Natural killer cell (primary cell): Measurements from ENCODE around the gene RAPGEF5. TPM values are rescaled to one million over a fixed set of nuclear protein-coding genes. Genes with fewer than 3 reads are reported as not detected.

Source experiments
- ATAC-seq, 3 donors: fragments of 150-1000 bp in 2 of 3; fragments of 200-7000 bp in 1 of 3; cut with Tn5 transposase; 1 replicate in 1 of 3; 2 replicates in 2 of 3; pipeline ENCODE4 v1.10.0; 2021; ENCODE audit warnings: mild to moderate bottlenecking in 2 of 3, moderate library complexity in 2 of 3
- DNase-seq, 2 donors: peaks; one replicate each; pipeline versions ENCODE4 v3.0.0 to v3.0.0-alpha.2; 2013 to 2021; ENCODE audit warnings: mixed read lengths in 1 of 2
- H3K27ac ChIP-seq: one replicate; pipeline ENCODE4 v1.5.1; 2013; ENCODE audit warnings: mild to moderate bottlenecking, low read length
- H3K27me3 ChIP-seq: one replicate; pipeline ENCODE4 v1.6.1; 2013; ENCODE audit warnings: low read length; ENCODE audit not compliant: control insufficient read depth, insufficient read depth
- H3K36me3 ChIP-seq: one replicate; pipeline ENCODE4 v1.6.1; 2013; ENCODE audit warnings: low read length; ENCODE audit not compliant: control insufficient read depth, insufficient read depth
- H3K4me1 ChIP-seq: one replicate; pipeline ENCODE4 v1.6.1; 2013; ENCODE audit warnings: low read length; ENCODE audit not compliant: control insufficient read depth, insufficient read depth
- H3K4me3 ChIP-seq: one replicate; pipeline ENCODE4 v1.5.1; 2013; ENCODE audit warnings: low read length
- H3K9me3 ChIP-seq: one replicate; pipeline ENCODE4 v1.6.1; 2013; ENCODE audit warnings: low read length; ENCODE audit not compliant: control insufficient read depth, insufficient read depth
- H3K27ac Mint-ChIP-seq, 2 donors: one replicate each; pipeline ENCODE4 v1.8.0; 2022; ENCODE audit warnings: mild to moderate bottlenecking in 2 of 2, mixed read lengths in 2 of 2, moderate library complexity in 1 of 2
- H3K27me3 Mint-ChIP-seq, 2 donors: one replicate each; pipeline ENCODE4 v1.8.0; 2022; ENCODE audit warnings: low read depth in 2 of 2, mixed read lengths in 2 of 2
- H3K36me3 Mint-ChIP-seq: one replicate; pipeline ENCODE4 v1.8.0; 2022; ENCODE audit warnings: mixed read lengths
- H3K4me1 Mint-ChIP-seq, 2 donors: one replicate each; pipeline ENCODE4 v1.8.0; 2022; ENCODE audit warnings: mixed read lengths in 2 of 2
- H3K4me3 Mint-ChIP-seq: one replicate; pipeline ENCODE4 v1.8.0; 2022; ENCODE audit warnings: mild to moderate bottlenecking, moderate library complexity, mixed read lengths
- H3K9me3 Mint-ChIP-seq, 2 donors: one replicate each; pipeline ENCODE4 v1.8.0; 2022; ENCODE audit warnings: mixed read lengths in 2 of 2
- WGBS: methylation state at CpG from one replicate; pipeline ENCODE4 v1.1.7; 2013; ENCODE audit warnings: missing lambda C conversion rate; ENCODE audit not compliant: insufficient coverage; 5-methylcytosine and 5-hydroxymethylcytosine counted together
- intact Hi-C: fragments of 100-400 bp; cut with micrococcal nuclease; formaldehyde crosslinking; loops from one replicate; pipeline ENCODE4 v1.14.2; 2022
- total RNA-seq, 4 donors: library from RNA; stranded (reverse); fragments of 120-200 nt in 1 of 4; gene quantifications; one replicate each; pipeline versions ENCODE4 v1.2.3 to v1.2.4, GENCODE V29; 2013 to 2022
- TF ChIP-seq, protein P1 (sequence below): fragments of 200-600 bp; IDR thresholded peaks from one replicate; pipeline ENCODE4 v1.8.0; 2022; ENCODE audit warnings: antibody characterized with exemption

RAPGEF5 gene
- total RNA-seq, 3 donors from 2014 or later (not counting 1 experiment from before 2014, with no cell fraction given) = 0.26 to 0.33 TPM; not detected in 1

DNA sequence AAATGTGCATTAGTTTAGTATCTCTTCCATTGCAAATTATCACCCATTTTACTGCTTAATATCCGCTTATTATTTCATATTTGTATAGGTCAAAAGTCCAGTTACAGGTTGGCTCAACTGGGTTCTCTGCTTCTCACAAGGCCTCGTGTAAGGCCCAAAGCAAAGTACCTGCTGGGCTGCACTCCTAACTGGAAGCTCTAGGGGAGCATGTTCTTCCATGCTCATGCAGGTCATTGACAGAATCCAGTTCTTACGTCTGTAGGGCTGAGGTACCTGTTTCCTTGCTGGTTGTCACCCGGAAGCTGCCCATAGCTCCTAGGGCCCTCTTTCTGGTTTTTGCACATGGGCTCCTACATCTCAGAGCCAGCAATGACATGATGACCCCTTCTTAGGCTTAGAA, 79.6 kb downstream of the RAPGEF5 start:
- Mint-ChIP-seq H3K4me3 (no peak overlapping the region), H3K27ac (no peak overlapping the region), H3K36me3 (no peaks in the 10 kb centered on the region), H3K27me3 (peaks cover 18 to 48% of the 10 kb centered on the region in 2 donors), H3K9me3 (no peaks in the 10 kb centered on the region), H3K4me1 (no peaks in the 10 kb centered on the region)
- 96% methylated on average over 4 of the region's 4 CpGs for WGBS
- Histone ChIP-seq H3K27ac (no peak overlapping the region), H3K4me3 (no peak overlapping the region), H3K4me1 (no peaks in the 10 kb centered on the region), H3K27me3 (peaks cover 2% of the 10 kb centered on the region), H3K9me3 (no peaks in the 10 kb centered on the region), H3K36me3 (no peaks in the 10 kb centered on the region)
- TF ChIP-seq, protein P1, sequence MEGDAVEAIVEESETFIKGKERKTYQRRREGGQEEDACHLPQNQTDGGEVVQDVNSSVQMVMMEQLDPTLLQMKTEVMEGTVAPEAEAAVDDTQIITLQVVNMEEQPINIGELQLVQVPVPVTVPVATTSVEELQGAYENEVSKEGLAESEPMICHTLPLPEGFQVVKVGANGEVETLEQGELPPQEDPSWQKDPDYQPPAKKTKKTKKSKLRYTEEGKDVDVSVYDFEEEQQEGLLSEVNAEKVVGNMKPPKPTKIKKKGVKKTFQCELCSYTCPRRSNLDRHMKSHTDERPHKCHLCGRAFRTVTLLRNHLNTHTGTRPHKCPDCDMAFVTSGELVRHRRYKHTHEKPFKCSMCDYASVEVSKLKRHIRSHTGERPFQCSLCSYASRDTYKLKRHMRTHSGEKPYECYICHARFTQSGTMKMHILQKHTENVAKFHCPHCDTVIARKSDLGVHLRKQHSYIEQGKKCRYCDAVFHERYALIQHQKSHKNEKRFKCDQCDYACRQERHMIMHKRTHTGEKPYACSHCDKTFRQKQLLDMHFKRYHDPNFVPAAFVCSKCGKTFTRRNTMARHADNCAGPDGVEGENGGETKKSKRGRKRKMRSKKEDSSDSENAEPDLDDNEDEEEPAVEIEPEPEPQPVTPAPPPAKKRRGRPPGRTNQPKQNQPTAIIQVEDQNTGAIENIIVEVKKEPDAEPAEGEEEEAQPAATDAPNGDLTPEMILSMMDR = no peak
- ATAC-seq (no peak), DNase-seq (no peak)
- intact Hi-C loops = no loop called here

DNA sequence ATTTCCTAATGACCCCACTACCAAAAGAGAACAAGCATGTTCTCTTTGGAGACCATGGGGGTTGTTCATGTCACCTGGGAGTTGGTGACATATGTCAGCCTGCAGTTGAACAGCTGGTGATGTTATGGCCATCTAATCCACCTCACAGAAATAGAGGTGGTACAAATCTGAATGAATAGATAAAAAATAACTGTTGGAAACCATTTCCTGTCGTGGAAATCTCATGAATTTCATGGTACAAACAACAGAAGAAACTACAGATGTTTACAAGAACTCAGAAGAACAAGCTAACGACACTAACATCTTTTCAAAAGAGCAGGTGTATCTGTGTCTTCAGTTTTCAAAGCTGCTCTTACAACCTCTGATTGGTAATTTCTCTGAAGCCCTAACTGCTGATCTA, 81.3 kb downstream of the RAPGEF5 start:
- no peak for ATAC-seq
- whole genome bisulfite sequencing = 50% methylated on average over 2 of the region's 2 CpGs
- Mint-ChIP-seq H3K36me3 (no peaks in the 10 kb centered on the region), H3K9me3 (no peaks in the 10 kb centered on the region), H3K4me3 (no peak overlapping the region), H3K27ac (no peak overlapping the region), H3K4me1 (no peaks in the 10 kb centered on the region), H3K27me3 (peaks cover 18 to 31% of the 10 kb centered on the region in 2 donors)
- H3K27me3 ChIP-seq = no peaks in the 10 kb centered on the region
- H3K4me1 ChIP-seq = no peaks in the 10 kb centered on the region
- no peak overlapping the region for H3K4me3 ChIP-seq
- TF ChIP-seq, protein P1 = no peak
- H3K9me3 ChIP-seq = no peaks in the 10 kb centered on the region
- no peak overlapping the region for H3K27ac ChIP-seq
- no peak for DNase-seq
- H3K36me3 ChIP-seq = no peaks in the 10 kb centered on the region
- intact Hi-C loops = no loop called here

DNA sequence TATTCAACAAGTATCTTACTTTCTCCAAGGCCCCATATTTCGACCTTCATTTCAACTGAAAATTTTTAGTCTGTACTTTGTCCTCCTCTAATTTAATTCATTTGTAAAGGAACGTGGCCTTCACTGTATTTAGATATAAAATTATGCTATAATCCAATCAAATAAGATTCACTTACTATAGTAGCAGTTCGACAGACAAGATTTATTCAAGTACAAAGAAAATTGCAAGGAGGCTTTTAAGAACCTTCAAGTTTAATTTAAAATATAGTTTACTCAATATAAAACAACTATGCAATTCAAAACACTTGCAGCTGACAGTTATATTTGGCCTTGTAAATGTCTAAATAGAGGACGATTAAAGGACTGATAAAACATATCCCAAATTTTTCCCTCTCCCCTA, 85.6 kb downstream of the RAPGEF5 start:
- Mint-ChIP-seq H3K27ac (no peak overlapping the region), H3K4me3 (no peak overlapping the region), H3K27me3 (peaks cover 11 to 21% of the 10 kb centered on the region in 2 donors), H3K36me3 (no peaks in the 10 kb centered on the region), H3K9me3 (no peaks in the 10 kb centered on the region), H3K4me1 (no peaks in the 10 kb centered on the region)
- no peak overlapping the region for H3K4me3 ChIP-seq
- WGBS = 83% methylated on average over 1 of the region's 4 CpGs
- intact Hi-C loops = no loop called here
- no peaks in the 10 kb centered on the region for H3K9me3 ChIP-seq
- H3K36me3 ChIP-seq = no peaks in the 10 kb centered on the region
- H3K27ac ChIP-seq = no peak overlapping the region
- no peaks in the 10 kb centered on the region for H3K4me1 ChIP-seq
- no peak for ATAC-seq
- no peak for DNase-seq
- no peaks in the 10 kb centered on the region for H3K27me3 ChIP-seq
- TF ChIP-seq, protein P1 = no peak

DNA sequence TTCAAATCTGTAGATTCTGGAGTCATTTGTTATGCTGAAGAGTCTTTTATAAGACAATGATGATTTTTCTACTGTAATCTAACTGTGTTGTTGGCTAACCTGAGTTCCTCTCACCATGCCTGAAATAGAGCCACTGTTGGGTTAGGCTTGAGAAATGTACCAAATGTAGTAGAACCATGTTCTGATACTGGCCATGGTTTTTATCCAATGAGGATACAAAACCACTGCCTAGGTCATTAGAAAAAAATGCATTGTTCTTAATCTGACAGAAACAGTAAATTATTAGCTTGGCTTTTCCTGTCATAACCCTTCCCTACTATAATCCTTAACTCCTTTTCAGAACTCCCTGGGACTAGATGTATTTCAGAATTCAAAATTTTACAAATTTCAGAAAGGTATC, 86.6 kb downstream of the RAPGEF5 start:
- Mint-ChIP-seq H3K27me3 (peaks cover 11 to 25% of the 10 kb centered on the region in 2 donors), H3K27ac (no peak overlapping the region), H3K4me1 (no peaks in the 10 kb centered on the region), H3K9me3 (no peaks in the 10 kb centered on the region), H3K36me3 (no peaks in the 10 kb centered on the region), H3K4me3 (no peak overlapping the region)
- no peak overlapping the region for H3K4me3 ChIP-seq
- no peaks in the 10 kb centered on the region for H3K36me3 ChIP-seq
- intact Hi-C loops = no loop called here
- no peaks in the 10 kb centered on the region for H3K4me1 ChIP-seq
- TF ChIP-seq, protein P1 = no peak
- H3K27ac ChIP-seq = no peak overlapping the region
- no peak for ATAC-seq
- H3K9me3 ChIP-seq = no peaks in the 10 kb centered on the region
- no peak for DNase-seq
- no peaks in the 10 kb centered on the region for H3K27me3 ChIP-seq
